ENCODE data around the gene SKI.

The SKI gene

DNA sequence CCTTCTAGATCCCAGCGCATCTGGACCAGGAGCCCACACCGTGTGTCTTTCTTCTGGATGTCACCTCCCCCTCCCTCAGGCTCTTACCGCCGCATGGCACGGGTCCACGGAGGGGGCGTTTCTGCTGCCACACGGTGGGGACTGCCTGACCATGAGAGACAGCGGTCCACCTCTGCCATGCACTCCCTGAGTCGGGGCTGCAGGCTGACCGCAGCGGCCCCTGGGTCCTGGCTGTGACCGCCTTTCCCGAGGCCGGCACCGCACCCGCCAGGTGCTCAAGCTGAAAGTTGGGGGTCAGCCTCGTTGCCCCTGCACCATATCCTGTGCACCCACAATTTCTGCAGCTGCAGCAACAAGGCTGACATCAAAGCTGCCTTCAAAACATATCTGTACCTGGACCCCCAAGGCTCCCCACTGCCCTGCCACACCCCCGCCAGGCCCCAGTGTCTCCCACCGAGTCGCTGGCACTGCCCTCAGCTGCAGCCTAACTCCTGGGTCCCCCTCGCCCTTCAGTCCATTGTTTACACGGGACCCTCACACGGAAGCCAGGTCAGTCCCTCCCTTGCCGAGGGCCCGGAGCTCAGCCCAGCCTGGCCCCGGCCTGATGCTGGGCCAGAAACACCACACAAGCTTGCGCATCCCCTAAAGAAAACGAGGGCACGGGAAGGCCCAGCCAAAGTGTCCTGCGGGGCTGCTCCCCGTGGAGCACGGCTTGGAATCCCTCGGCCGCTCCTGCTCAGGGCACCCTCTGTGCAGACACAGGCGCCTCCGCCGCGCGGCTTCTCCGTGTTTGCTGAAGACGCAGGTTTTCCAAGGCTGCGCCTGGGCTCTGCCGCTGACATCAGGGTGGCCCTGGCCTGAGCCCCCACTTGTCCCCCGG lies 111.3 kb downstream of the SKI start:
- no peak for DNase-seq (ENCODE audit: low read depth in 2 of 2)

DNA sequence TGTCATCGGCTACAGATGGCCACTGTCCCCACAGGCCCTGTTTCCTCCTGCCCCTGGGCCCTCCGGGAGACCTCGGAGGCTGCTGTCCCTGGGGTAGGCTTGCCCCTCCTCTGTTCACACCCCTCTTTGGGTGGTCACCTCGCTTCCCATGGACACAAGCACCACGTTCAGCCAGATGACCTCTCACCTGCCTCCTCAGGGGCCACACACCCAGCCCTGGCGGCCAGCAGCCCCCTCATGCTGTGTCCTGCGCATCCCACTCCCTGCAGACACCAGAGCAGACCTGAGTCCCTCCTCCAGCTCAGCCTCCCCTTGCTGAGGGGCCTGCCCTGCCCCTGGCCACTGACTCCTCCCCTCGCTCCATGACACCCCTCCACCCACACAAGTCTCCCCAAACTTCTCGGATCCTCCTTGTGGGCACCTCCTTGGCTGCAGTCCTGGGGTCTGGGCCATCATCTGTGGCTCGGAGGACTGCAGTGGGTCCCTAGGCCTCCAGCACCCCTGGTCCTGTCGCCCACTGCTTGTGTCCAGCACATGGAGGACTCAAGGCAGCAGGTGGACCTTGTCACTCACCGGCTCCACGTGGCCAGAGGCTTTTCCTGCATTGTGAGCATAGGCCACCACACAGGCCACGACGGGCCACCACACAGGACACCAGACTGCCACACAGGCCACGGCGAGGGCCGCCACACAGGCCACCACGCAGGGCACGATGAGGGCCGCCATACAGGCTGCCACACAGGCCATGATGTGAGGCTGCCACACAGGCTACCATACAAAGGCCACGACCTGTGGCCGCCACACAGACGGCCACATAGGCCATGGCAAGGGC lies 112.2 kb downstream of the SKI start:
- DNase-seq (ENCODE audit: low read depth in 2 of 2), result no peak

DNA sequence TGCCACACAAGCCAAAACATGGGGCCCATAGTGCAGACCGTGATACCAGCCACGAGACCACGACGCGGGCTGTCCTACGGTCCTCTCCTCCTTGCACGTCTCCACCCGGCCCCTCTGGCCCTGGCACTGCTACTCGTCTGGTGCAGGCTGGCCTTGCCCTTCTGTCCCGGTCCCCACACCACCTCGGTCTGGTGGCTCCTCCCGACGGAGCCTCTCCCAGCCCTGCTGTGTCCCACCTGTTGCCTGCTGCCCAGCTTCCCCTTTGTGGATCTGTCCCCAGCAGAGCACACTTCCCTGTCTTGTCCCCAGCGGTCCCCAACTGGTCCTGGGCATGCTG lies 112.8 kb downstream of the SKI start:
- DNase-seq (ENCODE audit: low read depth in 2 of 2), result no peak

DNA sequence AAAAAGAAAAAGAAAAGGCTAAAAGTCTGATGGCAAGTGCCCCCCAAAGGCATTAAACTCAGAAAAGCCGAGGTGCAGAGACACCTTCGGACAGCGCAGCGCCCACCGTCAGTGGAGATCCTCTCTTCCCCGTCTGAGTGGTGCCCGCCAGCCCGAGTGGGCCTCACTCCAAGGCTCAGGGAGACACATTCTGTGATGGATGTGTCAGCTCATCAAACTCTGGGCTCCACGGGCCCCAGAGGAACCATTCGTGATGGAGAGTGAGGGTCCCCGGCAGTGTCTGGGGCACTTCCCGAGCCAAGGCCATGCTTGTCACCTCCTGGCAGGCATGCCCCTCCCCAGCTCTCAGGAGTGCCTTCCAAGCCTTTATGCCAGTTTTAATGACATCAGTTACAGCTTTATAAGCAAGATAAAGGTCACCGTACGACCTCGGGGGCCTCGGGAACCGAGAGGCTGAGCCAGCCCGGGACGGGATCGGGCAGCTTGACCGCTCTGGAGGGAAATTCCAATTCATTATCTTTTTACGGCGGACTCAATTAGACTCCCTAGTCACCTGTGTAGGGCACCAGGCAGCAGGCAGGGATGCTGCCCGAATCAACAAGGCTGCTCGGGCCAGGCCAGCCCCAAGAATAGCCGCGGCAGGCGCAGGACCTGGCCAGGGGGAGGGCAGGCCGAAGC lies 113.7 kb downstream of the SKI start:
- no peak for DNase-seq (ENCODE audit: low read depth in 2 of 2)

DNA sequence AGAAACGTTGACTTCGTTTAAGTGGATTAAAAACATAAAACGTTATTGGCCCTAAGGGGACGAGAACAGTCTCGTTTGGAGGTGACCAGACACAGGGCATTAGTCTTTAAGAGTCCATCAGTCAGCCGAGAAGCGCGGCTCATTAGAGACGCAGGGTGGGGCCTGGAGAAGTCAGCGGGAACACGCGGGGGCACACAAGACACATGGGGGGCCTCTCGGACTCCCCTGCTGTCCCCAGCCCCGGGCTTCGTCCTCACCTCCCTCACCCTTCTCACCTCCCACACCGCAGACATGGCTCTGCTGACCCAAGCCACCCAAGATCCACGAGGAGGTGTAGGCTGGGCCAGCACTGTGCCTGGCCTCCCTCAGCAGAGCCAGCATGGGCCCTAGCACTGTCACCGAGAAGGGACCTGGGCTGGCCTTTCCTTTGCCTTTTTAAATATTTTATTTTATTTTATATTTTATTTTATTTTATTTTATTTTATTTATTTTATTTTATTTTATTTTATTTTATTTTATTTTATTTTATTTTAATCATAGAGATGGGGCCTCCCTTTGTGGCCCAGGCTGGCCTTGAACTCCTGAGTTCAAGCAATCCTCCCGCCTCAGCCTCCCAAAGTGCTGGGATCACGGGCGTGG lies 114.4 kb downstream of the SKI start:
- DNase-seq (ENCODE audit: low read depth in 2 of 2), result no peak

DNA sequence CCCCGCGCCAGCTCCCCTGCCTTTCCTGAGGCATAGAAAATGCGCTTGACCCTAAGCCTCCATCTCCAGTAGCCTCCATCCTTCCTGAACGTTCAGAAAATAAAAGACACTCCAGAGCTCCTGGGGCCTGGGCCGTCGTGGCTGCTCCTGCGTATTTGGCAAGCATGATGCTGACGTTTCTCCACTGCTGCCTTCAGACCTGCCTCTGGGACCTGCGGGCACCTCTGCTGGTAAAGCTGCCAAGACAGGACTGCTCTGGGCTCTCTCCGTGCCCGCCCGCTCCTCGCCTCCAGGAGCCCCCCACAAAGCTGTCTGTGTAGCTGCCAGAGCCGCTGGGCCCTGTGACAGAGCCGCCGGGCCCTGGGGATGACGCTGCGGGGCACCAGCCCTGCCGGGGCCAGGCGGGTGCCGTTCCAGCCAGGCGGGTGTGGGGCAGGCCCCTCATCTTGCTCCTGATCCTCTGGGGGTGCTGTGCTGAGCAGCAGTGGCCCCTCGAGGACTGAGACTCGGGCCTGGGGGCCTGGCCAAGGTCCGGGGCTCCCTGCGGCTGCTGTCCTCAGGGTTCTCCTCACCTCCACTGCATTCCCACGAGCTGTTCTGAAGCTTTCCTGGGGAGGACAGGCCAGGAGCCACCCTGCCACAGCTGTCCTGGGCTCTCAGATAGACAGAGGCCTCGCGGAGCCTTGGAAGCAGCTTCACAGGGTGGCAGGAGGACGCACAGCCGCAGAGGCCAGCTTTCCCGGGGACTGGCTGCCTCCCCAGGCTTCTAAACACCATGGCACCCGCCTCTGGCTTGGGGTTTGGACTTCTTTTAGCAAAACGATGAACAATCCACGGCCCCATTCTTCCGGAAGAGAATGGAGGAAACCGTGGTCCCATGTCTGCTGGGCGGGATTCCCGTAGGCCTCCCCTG lies 115.2 kb downstream of the SKI start:
- no peak for DNase-seq (ENCODE audit: low read depth in 2 of 2)

DNA sequence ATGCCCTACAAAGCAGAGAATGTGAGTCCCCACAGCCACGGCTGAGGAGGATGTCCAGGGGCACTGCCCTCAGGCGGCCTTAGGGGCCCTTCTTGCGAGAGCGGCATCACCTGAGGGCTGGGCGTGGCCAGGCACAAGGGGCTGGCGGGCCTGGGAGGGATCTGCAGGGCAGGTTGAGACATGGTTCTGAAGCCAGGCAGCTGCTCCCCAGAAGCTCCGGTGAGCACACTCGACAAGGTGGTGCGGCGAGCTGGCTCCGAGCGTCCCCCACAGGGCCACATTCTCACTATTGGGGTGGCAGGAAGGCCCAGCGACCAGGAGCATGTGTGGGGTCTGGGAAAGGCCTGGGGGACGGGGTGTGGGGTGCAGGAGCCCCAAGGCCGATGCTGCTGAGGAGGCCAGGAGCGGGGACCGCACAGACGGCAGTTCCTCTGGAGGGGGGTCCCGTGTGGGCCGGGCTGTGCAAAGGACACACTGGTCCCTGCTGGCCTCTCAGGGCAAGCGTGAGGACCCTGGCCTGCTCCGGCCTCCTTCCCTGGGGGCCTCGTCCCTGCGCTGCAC lies 116.1 kb downstream of the SKI start:
- no peak for DNase-seq (ENCODE audit: low read depth in 2 of 2)

DNA sequence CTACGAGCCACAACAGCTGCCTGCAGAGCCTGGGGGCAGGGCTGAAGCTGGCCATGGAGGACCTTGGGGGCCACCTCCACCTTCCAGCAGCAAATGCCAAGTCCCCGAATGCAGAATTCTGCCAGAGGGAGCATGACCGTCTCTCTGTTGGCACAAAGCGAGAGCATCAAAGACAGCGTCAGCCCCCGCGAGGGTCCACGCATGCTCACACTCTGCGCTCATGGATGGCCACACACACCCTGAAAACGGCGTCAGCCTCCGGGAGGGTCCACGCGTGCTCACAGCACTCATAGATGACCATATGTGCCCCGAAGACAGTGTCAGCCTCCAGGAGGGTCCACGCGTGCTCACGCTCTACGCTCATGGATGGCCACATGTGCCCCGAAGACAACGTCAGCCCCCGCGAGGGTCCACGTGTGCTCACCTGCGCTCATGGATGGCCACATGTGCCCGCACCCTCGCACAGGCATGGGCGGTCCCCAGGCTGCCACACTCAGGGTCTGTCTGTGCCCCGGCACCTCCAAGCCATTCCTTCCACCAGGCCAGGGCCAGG lies 116.7 kb downstream of the SKI start:
- no peak for DNase-seq (ENCODE audit: low read depth in 2 of 2)

DNA sequence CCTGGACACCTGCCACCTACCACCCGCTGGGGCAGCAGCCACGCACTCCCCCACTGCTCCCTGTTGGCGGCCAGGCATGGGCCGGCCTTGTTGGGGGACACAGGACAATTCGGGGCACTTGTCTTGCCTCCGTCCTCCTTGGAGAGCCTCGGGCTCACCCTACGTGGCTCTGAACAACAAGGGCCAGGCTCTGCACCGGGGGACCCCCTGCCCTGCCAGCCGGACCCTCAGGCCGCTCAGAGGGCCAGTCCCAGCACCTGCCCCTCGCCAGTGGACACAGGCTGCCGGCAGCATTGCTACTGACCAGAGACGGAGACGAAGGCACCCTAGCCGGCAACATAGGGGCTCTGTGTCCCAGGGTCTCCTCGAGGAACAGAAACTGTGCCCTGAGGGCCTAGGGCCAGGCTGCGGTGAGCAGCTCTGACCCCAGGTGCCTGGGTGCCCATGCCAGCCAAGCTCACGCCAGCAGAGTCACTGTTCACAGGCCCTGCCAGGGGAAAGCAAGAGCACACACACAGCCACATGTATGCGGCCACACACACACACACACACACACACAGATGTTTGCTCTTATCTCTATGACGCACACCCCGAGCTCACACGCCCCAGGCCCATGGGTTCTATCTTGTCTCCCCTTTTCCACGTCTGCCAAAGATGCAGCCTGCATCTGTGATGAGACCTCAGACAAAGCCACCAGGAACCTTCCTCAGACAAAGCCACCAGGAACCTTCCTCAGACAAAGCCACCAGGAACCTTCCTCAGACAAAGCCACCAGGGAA lies 117.4 kb downstream of the SKI start:
- no peak for DNase-seq (ENCODE audit: low read depth in 2 of 2)

DNA sequence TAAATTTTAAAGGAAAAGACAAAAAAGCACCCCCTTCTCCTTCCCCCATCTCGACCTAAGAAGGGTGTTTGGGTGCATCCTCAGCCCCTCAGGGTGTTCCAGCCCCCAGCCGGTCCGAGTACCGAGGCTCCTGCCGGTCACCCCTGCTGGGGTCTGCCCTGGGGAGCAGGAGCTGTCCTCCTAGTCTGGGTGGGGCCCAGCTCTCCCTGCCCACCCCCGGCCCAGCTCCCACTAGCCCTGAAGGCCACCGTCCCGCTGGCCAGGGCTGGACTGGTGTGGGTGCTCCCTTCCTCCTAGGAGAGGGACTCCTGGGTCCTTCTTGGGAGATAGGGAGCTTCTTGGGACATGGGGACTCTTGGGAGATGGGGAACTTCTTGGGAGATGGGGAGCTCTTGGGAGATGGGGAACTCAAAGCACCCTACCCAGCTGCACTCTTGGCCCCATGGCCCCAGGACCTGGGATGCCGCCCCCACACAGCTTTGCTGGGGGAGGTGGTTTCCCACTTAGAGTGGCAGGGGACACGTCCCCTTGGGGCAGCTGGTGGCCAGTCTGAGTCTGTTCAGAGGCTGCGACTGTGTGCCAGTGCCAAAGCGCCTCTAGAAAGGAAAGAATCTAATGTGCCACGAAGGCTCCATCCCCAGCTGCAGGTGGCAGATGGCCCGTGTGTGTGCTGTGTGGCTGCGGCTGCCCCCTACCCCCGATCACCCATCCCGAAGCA lies 118.7 kb downstream of the SKI start:
- no peak for DNase-seq (ENCODE audit: low read depth in 2 of 2)

DNA sequence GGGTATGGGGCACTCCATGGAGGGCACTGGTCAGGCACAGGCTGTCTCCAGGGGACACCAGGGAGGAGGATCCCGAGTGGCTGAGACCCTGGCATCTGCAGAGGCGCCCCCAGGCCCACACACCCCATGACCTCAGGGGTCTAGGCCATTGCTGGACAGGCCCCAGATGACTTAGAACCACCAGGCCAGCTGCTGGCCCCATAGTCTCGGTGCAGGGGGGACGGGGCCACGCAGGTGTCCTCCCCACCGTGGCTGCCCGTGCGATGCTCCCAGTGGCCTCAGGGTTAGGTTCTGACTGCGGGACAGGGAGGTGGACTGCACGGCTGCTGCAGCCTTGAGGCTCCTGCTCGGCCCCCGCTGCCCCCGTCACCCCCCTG lies 119.3 kb downstream of the SKI start:
- no peak for DNase-seq (ENCODE audit: low read depth in 2 of 2)

DNA sequence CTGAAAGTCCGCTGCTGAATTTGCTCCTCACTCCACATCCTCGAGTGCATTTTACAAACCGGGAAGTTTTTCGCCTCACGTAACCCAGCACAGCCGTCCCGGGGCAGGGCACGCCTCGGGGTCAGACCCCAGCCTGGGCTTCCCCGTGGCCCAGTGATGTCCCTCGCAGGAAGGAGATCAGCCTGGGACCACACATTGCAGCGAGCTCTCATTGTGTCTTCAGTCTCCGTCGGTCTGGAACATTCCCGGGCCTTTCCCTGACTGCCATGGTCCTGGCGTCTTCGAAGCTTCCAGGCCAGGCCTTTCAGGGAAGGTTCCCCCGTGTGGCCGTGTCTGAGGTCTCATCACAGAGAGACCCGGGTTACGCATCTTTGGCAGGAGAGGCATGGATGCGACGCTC lies 119.8 kb downstream of the SKI start:
- no peak for DNase-seq (ENCODE audit: low read depth in 2 of 2)

DNA sequence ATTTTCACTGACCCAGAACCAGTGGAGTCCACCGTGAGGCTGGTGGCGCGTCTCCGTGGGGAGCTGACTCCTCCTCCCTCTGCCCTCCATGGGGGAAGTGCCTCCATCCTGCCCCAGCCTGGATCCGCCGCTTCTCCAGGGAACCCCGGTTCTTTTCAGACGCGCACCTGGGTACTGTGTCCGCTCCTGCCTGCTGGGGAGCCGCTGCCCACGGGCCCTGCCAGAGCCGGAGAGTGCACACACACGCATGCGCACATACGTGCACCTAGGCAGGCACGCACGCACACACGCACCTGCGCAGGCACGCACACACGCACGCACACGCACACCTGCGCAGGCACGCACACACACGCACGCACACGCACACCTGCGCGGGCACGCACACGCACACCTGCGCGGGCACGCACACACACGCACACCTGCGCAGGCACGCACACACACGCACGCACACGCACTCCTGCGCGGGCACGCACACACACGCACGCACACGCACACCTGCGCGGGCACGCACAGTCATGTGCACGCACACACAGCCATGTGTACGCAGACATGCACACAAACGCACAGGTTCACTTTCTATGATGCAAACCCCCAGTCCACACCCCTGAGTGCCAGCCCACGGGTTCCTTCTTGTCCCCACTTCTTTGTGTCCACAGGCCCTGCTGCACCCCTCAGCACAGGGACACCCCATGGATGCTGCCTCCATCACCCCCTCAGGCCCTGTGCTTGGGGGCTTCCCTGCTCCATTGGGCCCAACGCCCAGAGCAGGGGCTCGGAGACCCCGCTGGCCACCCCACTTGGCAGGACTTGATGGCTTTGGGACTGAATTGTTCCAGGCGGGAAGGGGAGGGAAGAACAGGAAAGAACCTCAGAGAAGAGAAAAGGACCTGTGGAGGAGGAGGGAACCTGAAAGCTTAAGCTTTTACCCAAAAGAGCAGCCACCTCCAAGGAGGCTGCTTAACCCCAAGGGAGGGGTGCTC lies 120.5 kb downstream of the SKI start:
- DNase-seq (ENCODE audit: low read depth in 2 of 2), result no peak

DNA sequence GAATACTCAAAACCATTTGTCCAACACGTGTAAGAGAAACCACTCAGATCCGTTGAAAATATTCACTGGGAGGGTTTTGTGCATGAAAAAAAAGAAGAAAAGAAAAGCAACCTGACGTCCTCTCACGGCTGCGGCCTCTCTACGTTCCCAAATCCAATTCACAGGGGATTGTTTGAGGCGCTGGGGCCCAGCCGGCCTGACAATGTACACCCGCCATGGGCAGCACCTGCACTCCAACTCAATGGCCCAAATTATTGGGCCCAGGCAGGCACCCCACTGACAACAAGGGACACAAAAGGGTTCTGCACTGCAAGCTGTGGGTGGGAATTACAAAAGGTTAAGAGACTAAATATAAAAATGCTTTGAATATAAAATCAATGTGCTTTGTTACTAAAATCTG lies 121.7 kb downstream of the SKI start:
- DNase-seq (ENCODE audit: low read depth in 2 of 2), result no peak

DNA sequence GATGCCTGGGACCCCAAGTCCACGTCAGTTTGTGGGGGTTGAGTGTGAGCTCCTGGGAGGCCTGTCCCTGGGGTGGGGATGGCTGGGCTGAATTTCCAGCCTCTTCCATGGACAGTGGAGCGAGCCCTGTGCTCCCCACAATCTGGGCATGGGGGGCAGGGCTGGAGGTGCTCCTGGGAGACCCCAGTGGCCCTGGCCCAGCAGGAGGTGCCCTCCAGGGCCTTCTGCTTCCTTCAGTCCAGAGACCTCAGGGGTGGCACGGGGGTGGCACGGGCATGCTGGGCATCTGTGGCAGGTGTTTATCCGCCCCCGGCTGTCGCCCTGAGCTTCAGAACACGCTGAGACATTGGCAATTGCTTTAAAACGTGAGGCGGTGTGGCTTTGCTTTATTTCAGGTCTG lies 122.4 kb downstream of the SKI start:
- DNase-seq (ENCODE audit: low read depth in 2 of 2), result no peak

DNA sequence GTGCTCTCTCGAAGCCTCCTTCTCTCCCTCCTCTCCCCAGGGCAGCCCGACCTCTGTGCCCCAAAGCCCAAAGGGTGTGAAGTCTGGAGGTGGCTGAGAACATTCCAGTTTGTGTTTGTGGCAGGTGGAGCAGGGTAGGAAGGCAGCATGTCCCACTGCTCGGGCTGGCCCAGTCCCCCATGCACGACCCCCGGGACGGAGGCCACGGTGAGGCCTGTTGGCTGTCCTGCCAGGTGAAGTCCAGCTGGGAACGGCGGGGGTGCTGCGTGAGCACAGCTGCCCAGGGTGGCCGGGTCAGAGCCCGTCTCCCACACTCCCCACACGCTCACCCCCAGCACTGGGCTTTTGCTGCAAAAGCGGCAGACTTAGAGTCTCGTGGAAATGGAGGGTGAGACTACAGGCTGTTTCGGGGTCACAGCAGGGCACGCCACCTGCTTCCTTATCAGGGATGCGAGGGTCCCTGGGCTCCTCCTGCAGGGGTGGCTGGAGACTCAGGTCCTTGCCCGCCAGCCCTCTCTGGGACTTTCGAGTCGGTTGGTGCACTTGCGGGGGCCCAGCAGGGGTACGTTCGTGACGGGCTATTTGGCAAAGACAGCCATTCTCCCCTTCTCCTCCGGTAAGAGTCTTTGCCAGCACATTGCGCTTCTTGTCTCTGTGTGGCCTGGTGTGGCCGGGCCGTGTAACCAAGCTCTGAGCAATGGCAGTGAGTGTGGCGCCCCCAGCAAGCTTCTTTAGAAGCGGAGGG lies 123.0 kb downstream of the SKI start:
- DNase-seq (ENCODE audit: low read depth in 2 of 2), result no peak

DNA sequence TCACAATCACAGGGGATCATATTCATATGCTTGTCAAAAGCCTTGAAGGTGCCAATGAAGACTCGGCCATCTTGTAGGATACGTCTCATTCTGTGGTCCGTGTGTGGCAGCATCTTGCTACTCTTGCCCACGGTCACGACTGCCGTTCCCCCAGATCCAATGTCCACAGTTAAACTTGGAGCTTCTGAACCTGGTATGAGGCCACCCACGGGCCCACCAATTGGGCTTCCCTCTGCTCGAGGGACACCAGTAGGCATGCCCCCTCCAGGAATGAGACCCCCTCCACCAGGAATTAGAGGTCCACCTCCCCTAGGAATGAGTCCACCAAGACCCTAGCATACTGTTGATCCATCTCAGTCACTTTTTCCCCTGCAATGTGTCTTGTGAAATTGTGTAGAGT lies 123.6 kb downstream of the SKI start:
- DNase-seq (ENCODE audit: low read depth in 2 of 2), result no peak

All from stimulated activated CD8-positive, alpha-beta memory T cell treated with anti-CD3 and anti-CD28 coated beads, Interleukin-2, amount 100 ng/mL, for 48 hours (primary cell).